GM12864 (cell line): ENCODE results near the gene HECW1.

Experiments used
- DNase-seq: peaks from one replicate; pipeline ENCODE4 v3.0.0-alpha.2; 2011; ENCODE audit warnings: low read depth
- H3K4me3 ChIP-seq: 2 replicates; pipeline ENCODE4 v1.5.1; 2011; ENCODE audit warnings: mild to moderate bottlenecking, low read depth, low read length, control low read depth
- CTCF ChIP-seq: IDR thresholded peaks from 2 replicates; pipeline ENCODE4 v1.5.1; 2011; ENCODE audit warnings: low read depth, mild to moderate bottlenecking, moderate library complexity, low read length, control low read depth, inconsistent platforms; ENCODE audit errors: missing control alignments

The HECW1 gene

GRCh38 chr7:43458330-43459018, 346.0 kb downstream of the HECW1 start:
- no peak for TF ChIP-seq CTCF
- no peak for DNase-seq
- H3K4me3 ChIP-seq: no peak overlapping the region

GRCh38 chr7:43459019-43459337, 346.5 kb downstream of the HECW1 start:
- DNase-seq: no peak
- no peak for TF ChIP-seq CTCF

GRCh38 chr7:43460733-43461348, 348.4 kb downstream of the HECW1 start:
- no peak for DNase-seq
- TF ChIP-seq CTCF: no peak
- H3K4me3 ChIP-seq: no peak overlapping the region

More at GRCh38 chr7:43459019-43459337, 346.5 kb downstream of the HECW1 start:
- H3K4me3 ChIP-seq: no peak overlapping the region

GRCh38 chr7:43461349-43462024, 349.0 kb downstream of the HECW1 start:
- no peak for TF ChIP-seq CTCF
- no peak for DNase-seq
- H3K4me3 ChIP-seq: no peak overlapping the region

- TF ChIP-seq CTCF: no peak
- no peak for DNase-seq
- no peak overlapping the region for H3K4me3 ChIP-seq
Observed at GRCh38 chr7:43462836-43463235, 350.4 kb downstream of the HECW1 start.

GRCh38 chr7:43463401-43463980, 351.0 kb downstream of the HECW1 start:
- TF ChIP-seq CTCF: no peak
- H3K4me3 ChIP-seq: no peak overlapping the region
- DNase-seq: no peak
